SK-N-MC (cell line): ENCODE measurements around the gene MSTO1.
"Not testable (repeated sequence)": the region's sequence is repeated elsewhere in the genome, so short reads cannot be mapped to it uniquely, and the experiment has no call there.

Source experiments
- DNase-seq: peaks from one replicate; pipeline ENCODE4 v3.0.0-alpha.2; 2011; ENCODE audit warnings: low read depth, low spot score
- H3K27ac ChIP-seq: fragments of 200-600 bp; sonication (generic); 2 replicates; pipeline ENCODE4 v1.5.1; 2016; ENCODE audit warnings: mixed run types
- H3K36me3 ChIP-seq: fragments of 200-600 bp; sonication (generic); 2 replicates; pipeline ENCODE4 v1.6.1; 2017; ENCODE audit warnings: antibody characterized with exemption, low read length, mixed read lengths; ENCODE audit not compliant: insufficient read depth
- H3K4me3 ChIP-seq: fragments of 200-600 bp; sonication (generic); 2 replicates; pipeline ENCODE4 v1.5.1; 2016
- H3K9ac ChIP-seq: fragments of 200-600 bp; sonication (generic); 2 replicates; pipeline ENCODE4 v1.8.0; 2017; ENCODE audit warnings: mixed run types, mixed read lengths; ENCODE audit not compliant: insufficient read length
- H3K9me3 ChIP-seq: fragments of 200-600 bp; sonication (generic); 2 replicates; pipeline ENCODE4 v1.6.1; 2017; ENCODE audit warnings: low read depth, mild to moderate bottlenecking, antibody characterized with exemption, low read length, moderate library complexity, mixed read lengths
- EZH2 ChIP-seq: fragments of 200-600 bp; sonication (generic); IDR thresholded peaks from one replicate; pipeline ENCODE4 v1.6.1; 2017; ENCODE audit warnings: antibody characterized with exemption
- FOXP2 ChIP-seq: optimal IDR thresholded peaks from 2 replicates; pipeline ENCODE3; 2011; ENCODE audit warnings: mild to moderate bottlenecking, moderate library complexity; ENCODE audit not compliant: insufficient read depth; ENCODE audit errors: extremely low read length, control extremely low read depth
- POLR2AphosphoS5 ChIP-seq: IDR thresholded peaks from 2 replicates; pipeline ENCODE4 v1.6.1; 2012; ENCODE audit warnings: mild to moderate bottlenecking, low read depth, low read length, borderline replicate concordance

MSTO1 gene

DNA sequence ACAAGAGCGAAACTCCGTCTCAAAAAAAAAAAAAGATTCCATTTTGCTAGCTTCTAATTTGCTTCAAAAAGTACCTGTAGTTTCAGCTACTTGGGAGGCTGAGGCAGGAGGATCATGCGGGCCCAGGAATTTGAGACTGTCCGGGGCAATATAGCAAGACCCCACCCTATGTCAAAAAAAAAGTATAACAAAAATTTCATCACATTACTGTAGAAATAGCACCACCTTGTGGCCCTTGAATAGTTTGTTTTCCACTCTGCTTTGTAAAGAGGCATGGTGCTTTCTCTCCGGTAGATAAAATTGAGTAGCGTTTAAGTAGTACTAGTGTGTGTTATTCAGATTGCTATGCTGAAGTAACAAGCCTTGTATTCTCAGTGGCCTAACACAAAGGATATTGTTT lies 18.2 kb upstream of the MSTO1 start:
- no peaks in the 10 kb centered on the region for H3K36me3 ChIP-seq
- no peak for TF ChIP-seq FOXP2
- no peak for TF ChIP-seq POLR2AphosphoS5
- no peak for TF ChIP-seq EZH2
- no peaks in the 10 kb centered on the region for H3K9me3 ChIP-seq
- peak; percentile 58 for DNase-seq
- H3K4me3 ChIP-seq, result no peak overlapping the region
- H3K27ac ChIP-seq, result no peak overlapping the region
- H3K9ac ChIP-seq, result no peak overlapping the region

DNA sequence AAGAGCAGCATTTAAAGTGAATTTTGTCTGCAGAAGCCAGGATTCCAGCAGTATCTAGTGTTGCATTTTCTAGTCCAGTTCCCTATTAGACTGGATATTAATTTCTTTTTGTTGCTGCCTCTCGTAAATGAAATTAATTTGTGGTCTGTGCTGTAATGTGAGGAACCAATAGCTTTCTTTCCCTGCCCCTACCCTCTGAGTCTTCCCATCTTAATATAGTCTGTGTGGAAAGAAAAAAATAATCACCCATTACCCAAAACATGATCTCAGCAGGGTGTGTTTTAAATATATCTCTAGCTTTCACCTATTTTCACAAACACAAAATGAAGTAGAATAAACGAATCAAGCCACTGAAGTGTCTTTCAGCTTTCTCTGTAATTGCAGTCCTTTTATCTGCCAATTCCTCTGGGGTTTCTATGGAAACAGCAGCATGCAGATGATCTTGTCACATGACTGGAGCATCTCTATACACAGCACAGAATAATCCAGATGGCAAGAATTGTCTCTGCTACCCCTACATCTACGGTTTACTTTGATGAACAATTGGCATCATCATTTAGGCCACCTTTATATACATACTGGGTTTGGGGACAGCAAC lies 14.0 kb upstream of the MSTO1 start:
- not testable (repeated sequence) for H3K9me3 ChIP-seq, H3K27ac ChIP-seq, H3K9ac ChIP-seq, H3K4me3 ChIP-seq, H3K36me3 ChIP-seq, DNase-seq

GRCh38 chr1:155596864-155597263 lies 13.2 kb upstream of the MSTO1 start:
- H3K36me3 ChIP-seq, result no peaks in the 10 kb centered on the region
- no peak for TF ChIP-seq FOXP2
- TF ChIP-seq EZH2, result no peak
- no peak for TF ChIP-seq POLR2AphosphoS5
- no peaks in the 10 kb centered on the region for H3K9me3 ChIP-seq
- no peak overlapping the region for H3K27ac ChIP-seq
- H3K9ac ChIP-seq, result no peak overlapping the region
- DNase-seq, result no peak
- H3K4me3 ChIP-seq, result no peak overlapping the region

DNA sequence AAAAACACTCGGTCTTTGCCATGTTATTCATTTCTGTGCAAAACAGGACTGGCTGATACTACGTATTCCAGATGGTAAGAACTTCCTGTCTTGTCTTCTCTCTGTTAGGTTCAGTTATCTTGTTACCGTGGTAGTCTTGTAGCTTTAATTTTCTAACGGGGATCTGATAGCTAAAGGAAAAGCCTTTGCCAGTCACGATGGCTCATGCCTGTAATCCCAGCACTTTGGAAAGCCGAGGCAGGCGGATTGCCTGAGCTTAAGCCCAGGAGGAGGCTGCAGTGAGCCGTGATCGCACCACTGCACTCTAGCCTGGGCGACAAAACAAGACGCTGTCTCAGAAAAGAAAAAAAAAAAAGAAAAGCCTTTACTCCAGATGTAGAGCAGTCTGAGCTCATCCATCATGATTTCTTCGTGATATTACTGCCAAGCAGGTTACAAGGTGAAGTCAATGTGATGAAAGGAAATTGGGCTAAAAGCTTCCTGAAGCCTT lies 11.1 kb upstream of the MSTO1 start:
- TF ChIP-seq POLR2AphosphoS5, result no peak
- no peak for TF ChIP-seq FOXP2
- TF ChIP-seq EZH2, result no peak
- H3K4me3 ChIP-seq, result no peak overlapping the region
- H3K9ac ChIP-seq, result no peak overlapping the region

DNA sequence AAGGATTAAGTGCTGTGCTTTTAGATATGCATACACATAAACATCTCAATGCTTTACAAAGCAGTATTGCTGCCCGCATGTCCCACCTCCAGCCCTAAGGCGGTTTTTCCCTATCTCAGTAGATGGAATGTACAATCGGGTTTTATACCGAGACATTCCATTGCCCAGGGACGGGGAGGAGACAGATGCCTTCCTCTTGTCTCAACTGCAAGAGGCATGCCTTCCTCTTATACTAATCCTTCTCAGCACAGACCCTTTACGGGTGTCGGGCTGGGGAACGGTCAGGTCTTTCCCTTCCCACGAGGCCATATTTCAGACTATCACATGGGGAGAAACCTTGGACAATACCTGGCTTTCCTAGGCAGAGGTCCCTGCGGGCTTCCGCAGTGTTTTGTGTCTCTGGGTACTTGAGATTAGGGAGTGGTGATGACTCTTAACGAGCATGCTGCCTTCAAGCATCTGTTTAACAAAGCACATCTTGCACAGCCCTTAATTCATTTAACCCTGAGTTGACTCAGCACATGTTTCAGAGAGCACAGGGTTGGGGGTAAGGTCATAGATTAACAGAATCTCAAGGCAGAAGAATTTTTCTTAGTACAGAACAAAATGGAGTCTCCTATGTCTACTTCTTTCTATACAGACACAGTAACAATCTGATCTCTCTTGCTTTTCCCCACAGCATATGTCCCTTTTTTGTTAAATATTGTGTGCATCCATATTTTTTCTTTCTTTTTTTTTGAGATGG lies 10.0 kb upstream of the MSTO1 start:
- DNase-seq, H3K9ac ChIP-seq, H3K36me3 ChIP-seq, H3K27ac ChIP-seq, H3K4me3 ChIP-seq, H3K9me3 ChIP-seq: not testable (repeated sequence)

More for the DNA sequence above, 11.1 kb upstream of the MSTO1 start:
- no peak for DNase-seq
- Histone ChIP-seq H3K36me3 (no peaks in the 10 kb centered on the region), H3K9me3 (no peaks in the 10 kb centered on the region), H3K27ac (no peak overlapping the region)

DNA sequence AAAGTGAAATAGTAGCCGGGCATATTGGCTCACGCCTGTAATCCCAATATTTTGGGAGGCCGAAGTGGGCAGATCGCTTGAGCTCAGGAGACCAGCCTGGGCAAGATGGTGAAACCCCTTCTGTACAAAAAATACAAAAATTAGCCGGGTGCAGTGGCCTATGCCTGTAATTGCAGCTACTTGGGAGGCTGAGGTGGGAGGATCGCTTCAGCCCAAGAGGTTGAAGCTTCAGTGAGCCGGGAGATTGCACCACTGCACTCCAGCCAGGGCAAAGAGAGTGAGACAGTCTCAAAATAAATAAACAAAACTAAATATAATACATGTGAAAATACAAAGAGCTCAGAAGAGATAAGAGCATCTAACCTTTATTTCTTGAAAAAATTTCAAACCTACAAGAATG lies 2.3 kb upstream of the MSTO1 start:
- Histone ChIP-seq H3K9me3 (no peaks in the 10 kb centered on the region), H3K4me3 (no peak overlapping the region), H3K27ac (no peak overlapping the region), H3K36me3 (peaks cover 8% of the 10 kb centered on the region; the same call in 1 of the 2 replicates), H3K9ac (no peak overlapping the region)
- no peak for TF ChIP-seq FOXP2
- no peak for TF ChIP-seq EZH2
- no peak for TF ChIP-seq POLR2AphosphoS5
- no peak for DNase-seq

GRCh38 chr1:155608888-155609225 lies 1.2 kb upstream of the MSTO1 start:
- TF ChIP-seq FOXP2 (no peak), POLR2AphosphoS5 (no peak), EZH2 (no peak)
- Histone ChIP-seq H3K9me3 (no peaks in the 10 kb centered on the region), H3K4me3 (no peak overlapping the region), H3K36me3 (peaks cover 12% of the 10 kb centered on the region; the same call in 1 of the 2 replicates), H3K27ac (no peak overlapping the region), H3K9ac (no peak overlapping the region)
- DNase-seq, result no peak

GRCh38 chr1:155610257-155610647 lies 234 bp downstream of the MSTO1 start:
- Histone ChIP-seq H3K4me3 (peak overlapping the region; percentile 81), H3K36me3 (peaks cover 12% of the 10 kb centered on the region; the same call in 1 of the 2 replicates)
- not testable (repeated sequence) for H3K9me3 ChIP-seq, DNase-seq, H3K9ac ChIP-seq, H3K27ac ChIP-seq

GRCh38 chr1:155613226-155613625 lies 3.2 kb downstream of the MSTO1 start:
- not testable (repeated sequence) for H3K27ac ChIP-seq, H3K9ac ChIP-seq, H3K4me3 ChIP-seq, DNase-seq, H3K9me3 ChIP-seq
- peaks cover 12% of the 10 kb centered on the region; the same call in 1 of the 2 replicates for H3K36me3 ChIP-seq
